ENCODE results near the gene NTSR1.

DNA sequence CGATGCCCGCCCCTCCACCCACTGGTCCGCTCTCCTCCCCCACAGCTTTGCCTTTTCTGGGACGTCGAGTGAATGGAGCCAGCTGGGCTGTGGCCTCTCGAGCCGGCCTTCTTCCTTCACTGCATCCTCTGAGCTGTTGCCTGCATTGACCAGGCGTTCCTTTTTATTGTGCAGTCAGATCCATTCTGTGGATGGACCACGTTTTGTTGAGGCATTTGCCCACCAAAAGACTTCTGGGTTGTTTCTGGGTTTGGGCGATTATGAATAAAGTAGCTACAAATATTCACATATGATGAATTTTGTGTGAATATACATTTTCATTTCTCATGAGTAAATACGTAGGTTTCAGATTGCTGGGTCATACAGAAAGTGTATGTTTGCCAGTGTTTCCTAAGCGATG lies 9.9 kb downstream of the NTSR1 start:
- TF ChIP-seq, protein P1, sequence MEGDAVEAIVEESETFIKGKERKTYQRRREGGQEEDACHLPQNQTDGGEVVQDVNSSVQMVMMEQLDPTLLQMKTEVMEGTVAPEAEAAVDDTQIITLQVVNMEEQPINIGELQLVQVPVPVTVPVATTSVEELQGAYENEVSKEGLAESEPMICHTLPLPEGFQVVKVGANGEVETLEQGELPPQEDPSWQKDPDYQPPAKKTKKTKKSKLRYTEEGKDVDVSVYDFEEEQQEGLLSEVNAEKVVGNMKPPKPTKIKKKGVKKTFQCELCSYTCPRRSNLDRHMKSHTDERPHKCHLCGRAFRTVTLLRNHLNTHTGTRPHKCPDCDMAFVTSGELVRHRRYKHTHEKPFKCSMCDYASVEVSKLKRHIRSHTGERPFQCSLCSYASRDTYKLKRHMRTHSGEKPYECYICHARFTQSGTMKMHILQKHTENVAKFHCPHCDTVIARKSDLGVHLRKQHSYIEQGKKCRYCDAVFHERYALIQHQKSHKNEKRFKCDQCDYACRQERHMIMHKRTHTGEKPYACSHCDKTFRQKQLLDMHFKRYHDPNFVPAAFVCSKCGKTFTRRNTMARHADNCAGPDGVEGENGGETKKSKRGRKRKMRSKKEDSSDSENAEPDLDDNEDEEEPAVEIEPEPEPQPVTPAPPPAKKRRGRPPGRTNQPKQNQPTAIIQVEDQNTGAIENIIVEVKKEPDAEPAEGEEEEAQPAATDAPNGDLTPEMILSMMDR (IDR thresholded peaks at IDR 0.05) = no peak
- no peak for TF ChIP-seq EZH2 (IDR thresholded peaks at IDR 0.05)

All from neural progenitor cell (in vitro differentiated cells).